ENCODE results near the gene TMED7. TPM values are rescaled to one million over a fixed set of nuclear protein-coding genes. Genes with fewer than 3 reads are reported as not detected.

The TMED7 gene
- total RNA-seq, 2 donors from 2014 or later: 61.6 to 76.1 TPM

Other genes with a start within 250 kb of the TMED7 start
- 10 to 100 TPM; 17.1 to 30.8 TPM for gene FEM1C, start 81.3 kb downstream of the TMED7 start, total RNA-seq
- 10 to 100 TPM in 1 of 2 donors, 1 to 10 TPM in 1; 6.1 to 11.1 TPM for gene TICAM2, start 23.6 kb downstream of the TMED7 start, total RNA-seq
- not detected for gene CDO1, start 190.6 kb upstream of the TMED7 start, total RNA-seq
- 10 to 100 TPM; 35.1 to 63.9 TPM for gene ATG12, start 215.5 kb upstream of the TMED7 start, total RNA-seq
- 10 to 100 TPM; 35.8 to 56.4 TPM for gene AP3S1, start 215.9 kb upstream of the TMED7 start, total RNA-seq